Measurements from ENCODE around the gene MAP3K20. TPM values are rescaled to one million over a fixed set of nuclear protein-coding genes. Genes with fewer than 3 reads are reported as not detected.

The MAP3K20 gene
- total and polyA plus RNA-seq, 8 donors = 49.6 to 71.8 (median 64.6) TPM

DNA sequence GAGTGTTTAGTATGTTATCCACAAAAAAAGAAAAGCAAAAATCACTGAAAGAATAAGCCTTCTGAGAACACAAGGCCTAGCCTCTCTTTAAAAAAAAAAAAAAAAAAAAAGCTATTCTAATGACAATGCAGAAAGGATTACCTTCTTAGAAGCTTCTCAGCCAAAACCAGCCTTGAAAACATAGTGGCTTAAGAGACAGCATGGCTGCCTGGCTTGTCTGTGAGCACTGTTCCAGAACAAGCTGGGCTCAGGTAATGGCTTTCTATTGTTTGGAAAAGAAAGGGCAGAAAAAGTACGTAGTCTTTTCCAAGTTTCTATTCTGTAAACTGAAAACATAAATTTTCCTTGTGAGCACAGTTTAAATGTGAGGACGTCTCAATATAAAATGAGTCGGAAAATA lies 119.5 kb downstream of the MAP3K20 start:
- peaks cover 0 to 14% of the 10 kb centered on the region in 2 donors for H3K36me3 ChIP-seq
- H3K4me3 ChIP-seq = no peak overlapping the region
- H3K27ac ChIP-seq = no peak overlapping the region
- no peaks in the 10 kb centered on the region for H3K4me1 ChIP-seq
- TF ChIP-seq, protein P1, sequence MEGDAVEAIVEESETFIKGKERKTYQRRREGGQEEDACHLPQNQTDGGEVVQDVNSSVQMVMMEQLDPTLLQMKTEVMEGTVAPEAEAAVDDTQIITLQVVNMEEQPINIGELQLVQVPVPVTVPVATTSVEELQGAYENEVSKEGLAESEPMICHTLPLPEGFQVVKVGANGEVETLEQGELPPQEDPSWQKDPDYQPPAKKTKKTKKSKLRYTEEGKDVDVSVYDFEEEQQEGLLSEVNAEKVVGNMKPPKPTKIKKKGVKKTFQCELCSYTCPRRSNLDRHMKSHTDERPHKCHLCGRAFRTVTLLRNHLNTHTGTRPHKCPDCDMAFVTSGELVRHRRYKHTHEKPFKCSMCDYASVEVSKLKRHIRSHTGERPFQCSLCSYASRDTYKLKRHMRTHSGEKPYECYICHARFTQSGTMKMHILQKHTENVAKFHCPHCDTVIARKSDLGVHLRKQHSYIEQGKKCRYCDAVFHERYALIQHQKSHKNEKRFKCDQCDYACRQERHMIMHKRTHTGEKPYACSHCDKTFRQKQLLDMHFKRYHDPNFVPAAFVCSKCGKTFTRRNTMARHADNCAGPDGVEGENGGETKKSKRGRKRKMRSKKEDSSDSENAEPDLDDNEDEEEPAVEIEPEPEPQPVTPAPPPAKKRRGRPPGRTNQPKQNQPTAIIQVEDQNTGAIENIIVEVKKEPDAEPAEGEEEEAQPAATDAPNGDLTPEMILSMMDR (IDR thresholded peaks at IDR 0.05) = no peak
- H3K9me3 ChIP-seq = no peaks in the 10 kb centered on the region
- intact Hi-C loops (cut with DNase I) = loop anchor here in 1 of 2 donors (10.0 kb wide), 1 partner anchor 110 kb away; no protein-coding TSS in a partner anchor
- ATAC-seq (no peak), DNase-seq (no peak)
- H3K27me3 ChIP-seq = no peaks in the 10 kb centered on the region

DNA sequence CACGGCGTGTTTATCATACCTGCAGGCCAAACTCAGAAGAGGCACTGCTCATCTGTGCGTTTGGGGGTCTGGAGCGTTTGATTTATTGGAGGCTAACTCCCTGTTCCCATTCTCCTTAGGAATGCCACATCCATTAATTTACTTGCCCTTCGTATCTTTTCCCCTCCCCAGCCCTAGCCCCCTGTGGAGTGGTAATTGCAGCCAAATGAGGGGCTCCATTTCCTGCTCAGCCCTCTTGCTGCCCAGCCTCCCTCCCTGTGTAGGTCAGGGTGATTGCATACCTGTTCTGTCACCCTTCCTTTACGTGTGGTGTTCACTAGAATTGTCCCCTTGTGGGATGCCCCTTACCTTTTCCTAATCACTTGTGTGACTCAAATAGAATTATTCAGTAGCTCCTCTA lies 120.4 kb downstream of the MAP3K20 start:
- DNase-seq (no peak), ATAC-seq (no peak)
- H3K27ac ChIP-seq = no peak overlapping the region

DNA sequence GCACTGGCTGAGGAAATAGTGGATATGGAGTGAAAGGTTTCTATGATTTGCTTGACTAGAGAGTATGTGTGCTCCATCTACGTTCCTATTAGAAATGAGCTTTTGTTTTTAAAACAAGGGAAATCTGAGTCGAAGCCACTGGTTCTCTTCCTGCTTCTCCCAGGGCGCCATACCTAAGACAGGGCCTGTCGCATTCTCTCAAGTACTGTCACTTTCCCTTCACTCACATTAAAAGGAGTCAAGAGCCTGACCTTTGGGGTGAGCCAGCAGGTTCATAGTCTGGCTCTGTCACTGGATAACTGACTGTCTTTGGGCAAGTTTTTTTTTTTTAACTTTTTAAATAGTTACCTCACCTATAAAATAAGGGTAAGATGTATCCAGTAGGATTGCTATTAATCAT lies 121.0 kb downstream of the MAP3K20 start:
- TF ChIP-seq, protein P1 (IDR thresholded peaks at IDR 0.05) = no peak
- no peaks in the 10 kb centered on the region for H3K4me1 ChIP-seq
- intact Hi-C loops (cut with DNase I) = loop anchor here in 1 of 2 donors (10.0 kb wide), 1 partner anchor 112 kb away; no protein-coding TSS in a partner anchor
- no peaks in the 10 kb centered on the region for H3K27me3 ChIP-seq
- H3K27ac ChIP-seq = no peak overlapping the region
- DNase-seq (no peak), ATAC-seq (no peak)
- peaks cover 0 to 14% of the 10 kb centered on the region in 2 donors for H3K36me3 ChIP-seq
- no peak overlapping the region for H3K4me3 ChIP-seq
- no peaks in the 10 kb centered on the region for H3K9me3 ChIP-seq

More for the DNA sequence above, 120.4 kb downstream of the MAP3K20 start:
- TF ChIP-seq, protein P1 (IDR thresholded peaks at IDR 0.05) = no peak
- Histone ChIP-seq H3K4me1 (no peaks in the 10 kb centered on the region), H3K4me3 (no peak overlapping the region), H3K27me3 (no peaks in the 10 kb centered on the region), H3K36me3 (peaks cover 0 to 14% of the 10 kb centered on the region in 2 donors), H3K9me3 (no peaks in the 10 kb centered on the region)
- intact Hi-C loops (cut with DNase I) = loop anchor here in 1 of 2 donors (10.0 kb wide), 1 partner anchor 111 kb away; no protein-coding TSS in a partner anchor

DNA sequence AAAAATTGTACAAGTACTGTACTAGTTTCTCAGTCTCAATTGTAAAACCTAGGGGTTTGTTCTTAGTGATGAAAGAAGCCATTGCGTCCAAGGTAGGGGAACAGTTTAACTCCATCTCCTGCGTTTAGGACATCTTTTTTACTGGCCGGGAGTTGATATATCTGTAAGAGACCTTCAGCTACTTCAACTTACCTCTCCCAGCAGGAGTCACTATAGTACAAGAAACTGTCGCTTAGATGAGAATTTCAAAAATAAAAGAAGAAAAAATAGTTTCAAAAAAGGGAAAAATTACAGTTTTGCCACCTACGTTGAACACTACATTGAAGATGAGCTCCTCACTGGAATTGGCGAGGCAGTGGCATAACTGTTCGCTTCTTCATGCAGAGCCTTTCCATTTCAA lies 122.7 kb downstream of the MAP3K20 start:
- TF ChIP-seq, protein P1 (IDR thresholded peaks at IDR 0.05) = no peak
- H3K27ac ChIP-seq = no peak overlapping the region
- intact Hi-C loops (cut with DNase I) = loop anchor here in 1 of 2 donors (10.0 kb wide), 1 partner anchor 114 kb away; no protein-coding TSS in a partner anchor
- H3K4me3 ChIP-seq = no peak overlapping the region
- H3K9me3 ChIP-seq = no peaks in the 10 kb centered on the region
- peaks cover 0 to 14% of the 10 kb centered on the region in 2 donors for H3K36me3 ChIP-seq
- no peaks in the 10 kb centered on the region for H3K27me3 ChIP-seq
- H3K4me1 ChIP-seq = no peaks in the 10 kb centered on the region
- ATAC-seq = no peak
- DNase-seq = no peak

DNA sequence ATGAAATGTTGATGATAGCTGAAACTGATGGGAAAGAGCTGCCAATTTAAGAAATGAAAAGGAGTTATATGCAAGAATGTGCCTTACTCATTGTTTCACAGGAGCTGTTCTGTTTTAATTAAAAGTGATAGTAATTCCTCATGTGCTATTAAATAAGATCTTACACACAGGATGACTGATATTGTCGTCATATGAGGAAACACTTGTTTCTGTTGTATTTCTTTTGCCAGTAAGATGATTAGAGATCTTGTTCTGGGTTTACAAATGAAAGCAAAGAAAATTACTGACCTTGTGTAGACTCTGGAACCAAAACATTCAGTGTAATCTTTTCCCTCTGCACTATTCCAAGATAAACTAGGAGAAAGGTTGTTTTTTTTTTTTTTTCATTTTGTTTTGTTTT lies 123.6 kb downstream of the MAP3K20 start:
- Histone ChIP-seq H3K9me3 (no peaks in the 10 kb centered on the region), H3K27ac (no peak overlapping the region), H3K27me3 (no peaks in the 10 kb centered on the region), H3K36me3 (peaks cover 0 to 14% of the 10 kb centered on the region in 2 donors), H3K4me1 (no peaks in the 10 kb centered on the region), H3K4me3 (no peak overlapping the region)
- intact Hi-C loops (cut with DNase I) = loop anchor here in 1 of 2 donors (10.0 kb wide), 1 partner anchor 114 kb away; no protein-coding TSS in a partner anchor
- ATAC-seq = no peak
- no peak for DNase-seq
- TF ChIP-seq, protein P1 (IDR thresholded peaks at IDR 0.05) = no peak
